HG02798 (cell line): ENCODE results near the gene DMXL1.

Source experiments
- ATAC-seq: cut with Tn5 transposase; IDR thresholded peaks from one replicate; pipeline ENCODE4 v1.9.1; 2021; ENCODE audit warnings: mild to moderate bottlenecking; ENCODE audit not compliant: unreplicated experiment, poor library complexity

The DMXL1 gene

DNA sequence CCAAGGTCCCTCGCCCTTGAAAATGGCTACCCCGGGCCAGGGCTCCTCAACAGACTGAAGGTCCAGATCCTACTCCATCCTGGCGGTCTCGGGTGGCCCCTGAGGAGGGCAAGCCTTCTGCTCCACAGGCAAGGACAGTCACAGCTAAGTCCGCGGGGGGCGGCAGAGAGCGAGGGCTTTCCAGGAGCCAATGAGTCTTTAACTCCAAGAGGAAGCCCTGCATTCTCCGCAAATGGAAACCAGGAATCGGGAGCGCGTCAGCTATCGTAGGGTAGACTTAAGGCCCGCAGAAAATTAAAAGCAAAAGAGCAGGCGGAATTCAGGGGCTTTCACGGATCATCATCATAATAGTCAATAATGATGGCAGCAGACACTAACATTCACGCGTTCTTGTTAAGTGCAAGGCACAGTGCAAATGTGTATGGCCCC lies 197.1 kb downstream of the DMXL1 start:
- ATAC-seq, result peak; percentile 76

GRCh38 chr5:119268387-119269060 lies 197.6 kb downstream of the DMXL1 start:
- peak; percentile 88 for ATAC-seq

GRCh38 chr5:119269061-119269944 lies 198.4 kb downstream of the DMXL1 start:
- ATAC-seq, result peak; percentile 7

- no peak for ATAC-seq
Measured at GRCh38 chr5:119270121-119270565, 199.3 kb downstream of the DMXL1 start.

- ATAC-seq, result no peak
Measured at GRCh38 chr5:119270960-119271757, 200.3 kb downstream of the DMXL1 start.

- ATAC-seq, result no peak
Measured at GRCh38 chr5:119271758-119272730, 201.2 kb downstream of the DMXL1 start.

DNA sequence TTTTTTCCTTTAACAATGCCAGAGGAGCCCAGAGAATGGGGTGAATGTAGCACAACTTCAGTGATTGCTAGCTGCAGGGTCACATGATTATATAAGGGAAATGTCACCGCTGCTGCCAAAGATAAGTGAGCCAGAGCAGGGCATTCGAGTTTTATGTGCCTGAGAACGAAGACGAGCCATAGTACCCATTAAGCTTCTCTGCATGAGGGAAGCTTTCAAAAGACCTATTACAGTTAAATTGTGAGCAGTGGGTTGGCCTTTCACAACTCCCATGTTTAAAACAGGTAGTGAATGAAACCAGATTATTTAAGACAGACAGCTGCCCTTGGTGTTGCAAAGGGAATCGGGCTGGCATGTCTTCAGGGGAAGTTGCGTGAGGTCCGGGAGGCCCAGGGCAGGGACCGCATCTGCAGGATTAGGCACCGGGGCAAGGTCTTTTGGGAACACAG lies 202.5 kb downstream of the DMXL1 start:
- ATAC-seq, result no peak

DNA sequence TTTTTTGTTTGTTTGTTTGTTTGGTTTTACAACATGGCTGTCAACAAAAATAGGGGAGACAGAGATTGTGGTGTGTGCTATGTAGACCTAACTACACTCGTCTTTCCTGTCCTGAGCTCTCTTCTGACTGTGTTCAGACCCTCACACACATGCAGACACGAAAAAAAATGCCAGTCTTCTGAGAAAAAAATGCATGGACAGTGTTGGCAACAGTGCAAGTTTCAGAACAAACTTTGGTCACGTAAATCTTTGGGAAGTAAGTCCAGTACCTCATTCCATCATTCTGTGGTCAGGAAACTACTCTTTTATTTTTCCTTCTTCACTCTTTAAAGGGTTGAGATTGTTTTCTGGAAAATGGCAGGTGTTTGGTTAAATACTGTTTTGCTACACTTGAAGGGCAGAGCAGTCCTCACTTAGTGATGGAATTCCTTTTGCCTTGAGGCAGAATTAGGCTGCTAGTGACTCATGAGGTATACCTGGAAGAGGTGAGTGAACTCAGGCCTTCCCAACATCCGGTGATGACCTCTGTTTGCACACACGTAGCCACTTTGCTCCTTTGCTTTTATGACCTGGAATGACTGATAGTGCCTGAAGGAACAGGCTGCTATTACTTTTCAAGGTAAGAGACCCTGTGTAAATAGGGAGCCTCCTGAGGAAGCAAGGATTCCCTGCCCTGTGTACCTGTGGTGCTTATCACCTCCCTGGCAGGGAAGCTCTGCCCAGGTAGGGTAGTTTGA lies 203.3 kb downstream of the DMXL1 start:
- ATAC-seq, result no peak

DNA sequence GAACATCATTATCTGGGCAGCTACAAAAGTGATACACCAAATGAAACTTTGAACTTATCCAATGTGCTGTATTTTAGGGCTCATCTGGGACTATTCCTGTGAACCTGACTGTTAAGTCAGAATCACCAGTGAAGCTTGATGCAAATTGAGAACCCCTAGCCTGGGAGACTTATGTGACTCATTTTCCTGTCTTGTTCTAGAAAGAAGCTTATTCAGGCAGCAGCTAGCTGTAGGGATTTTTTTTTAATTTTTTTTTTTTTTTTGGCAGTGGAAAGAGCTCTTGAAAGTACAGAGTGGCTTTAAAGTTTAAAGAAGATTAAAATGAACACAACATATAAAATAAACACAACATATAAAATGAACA lies 203.9 kb downstream of the DMXL1 start:
- ATAC-seq, result peak; percentile 35

GRCh38 chr5:119275146-119275545 lies 204.3 kb downstream of the DMXL1 start:
- ATAC-seq, result peak; percentile 4

- ATAC-seq, result peak; percentile 80
Measured at GRCh38 chr5:119275601-119276173, 204.8 kb downstream of the DMXL1 start.

DNA sequence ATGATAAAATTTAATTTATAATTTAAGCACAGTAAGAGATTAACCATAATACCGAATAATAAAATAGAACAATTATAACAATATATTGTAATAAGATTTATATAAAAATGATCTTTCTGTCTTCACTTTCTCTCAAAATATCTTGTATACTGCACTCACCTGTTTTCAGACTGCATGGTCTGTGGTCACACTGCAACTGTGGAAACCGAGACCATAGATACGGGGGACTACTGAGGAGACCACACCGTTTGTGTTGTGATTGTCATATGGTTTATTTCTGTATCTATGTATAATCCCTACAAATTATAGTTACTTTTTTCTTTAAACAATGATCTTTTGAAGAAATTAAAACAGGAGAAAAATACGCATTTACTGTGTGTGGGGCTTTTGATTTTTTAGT lies 206.1 kb downstream of the DMXL1 start:
- ATAC-seq, result peak; percentile 36

- ATAC-seq, result no peak
Measured at GRCh38 chr5:119279093-119279492, 208.2 kb downstream of the DMXL1 start.

- ATAC-seq, result no peak
Measured at GRCh38 chr5:119280380-119280779, 209.5 kb downstream of the DMXL1 start.

DNA sequence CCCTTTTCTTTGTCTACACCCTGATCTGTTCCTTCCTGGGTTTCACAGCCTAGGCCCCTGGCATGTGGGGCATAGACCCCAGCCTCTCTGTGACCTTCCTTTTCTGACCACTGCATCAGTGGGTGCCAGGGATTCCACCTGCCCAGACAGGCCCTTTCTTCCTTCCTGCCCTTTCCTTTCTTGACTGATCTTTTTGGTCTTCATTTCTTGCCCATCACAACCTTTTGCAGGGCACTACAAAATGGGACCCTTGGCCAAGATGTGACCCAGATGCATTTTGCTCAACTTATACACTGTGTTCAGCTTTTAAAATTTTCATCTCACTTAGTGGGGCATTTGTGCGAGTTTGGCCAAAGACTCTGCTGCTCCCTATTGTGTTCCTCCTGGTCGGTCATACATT lies 211.7 kb downstream of the DMXL1 start:
- ATAC-seq, result no peak

DNA sequence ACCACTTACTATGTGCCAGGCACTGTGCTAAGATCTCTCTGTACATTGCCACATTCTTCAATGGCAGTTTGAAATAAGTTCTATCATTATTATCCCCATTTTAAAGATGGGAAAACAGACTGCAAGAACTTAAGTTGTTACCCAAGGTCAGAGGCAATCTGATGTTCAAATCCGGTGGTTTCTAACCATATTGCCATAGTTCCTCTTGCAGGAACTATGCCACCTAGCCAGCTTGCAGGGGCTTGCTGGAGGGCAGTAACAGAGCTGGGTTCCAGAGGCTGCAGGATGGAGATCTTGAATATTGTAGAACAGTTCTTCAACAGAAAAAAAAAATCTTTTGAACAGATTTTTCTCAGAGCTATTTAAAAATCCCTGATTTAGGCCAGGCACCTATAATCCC lies 213.1 kb downstream of the DMXL1 start:
- ATAC-seq, result no peak

DNA sequence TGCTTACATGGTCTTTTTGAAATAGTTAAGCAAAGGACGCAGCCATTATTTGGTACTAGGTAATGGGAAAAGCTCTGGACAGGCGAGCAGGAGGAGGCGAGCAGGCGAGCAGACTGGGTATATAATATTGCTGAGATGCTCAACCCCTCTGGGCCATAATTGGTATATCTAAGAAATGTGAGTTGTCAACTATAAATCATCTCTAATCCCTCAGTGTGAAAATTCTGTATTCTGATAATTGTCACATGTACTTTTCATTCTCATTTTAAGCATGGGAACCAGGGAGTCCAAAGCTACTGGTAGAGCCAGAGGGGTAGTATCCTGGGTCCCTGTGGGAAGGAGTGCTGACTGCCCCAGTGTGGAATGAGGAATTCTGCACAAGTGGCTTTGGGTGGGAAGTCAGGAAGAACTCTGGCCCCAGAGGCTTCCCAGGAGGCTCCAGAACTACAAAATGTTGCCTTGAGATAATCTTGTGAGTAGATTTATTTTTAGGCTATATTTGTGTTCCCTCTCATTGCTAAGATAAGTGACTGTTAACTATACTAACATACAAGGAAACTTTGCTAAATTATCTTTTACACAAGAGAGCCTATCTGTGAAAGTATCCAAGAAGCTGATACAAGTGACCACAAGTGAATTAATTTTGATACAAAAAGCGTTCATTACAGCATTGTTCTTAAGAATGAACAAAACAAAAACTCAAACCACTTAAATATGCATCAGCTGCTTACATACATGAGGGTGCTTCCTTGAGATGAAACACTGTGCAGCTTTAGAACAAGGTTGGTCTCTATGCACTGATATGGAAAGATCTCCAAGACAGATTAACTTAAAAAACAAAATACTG lies 214.4 kb downstream of the DMXL1 start:
- no peak for ATAC-seq
